Measurements from ENCODE around the gene CCIN. TPM values are rescaled to one million over a fixed set of nuclear protein-coding genes. Genes with fewer than 3 reads are reported as not detected.
A peak's percentile ranks its signal among the peaks of the same experiment; 100 is the strongest.

The CCIN gene
- total RNA-seq, 1 donor from 2014 or later: 1.9 TPM

DNA sequence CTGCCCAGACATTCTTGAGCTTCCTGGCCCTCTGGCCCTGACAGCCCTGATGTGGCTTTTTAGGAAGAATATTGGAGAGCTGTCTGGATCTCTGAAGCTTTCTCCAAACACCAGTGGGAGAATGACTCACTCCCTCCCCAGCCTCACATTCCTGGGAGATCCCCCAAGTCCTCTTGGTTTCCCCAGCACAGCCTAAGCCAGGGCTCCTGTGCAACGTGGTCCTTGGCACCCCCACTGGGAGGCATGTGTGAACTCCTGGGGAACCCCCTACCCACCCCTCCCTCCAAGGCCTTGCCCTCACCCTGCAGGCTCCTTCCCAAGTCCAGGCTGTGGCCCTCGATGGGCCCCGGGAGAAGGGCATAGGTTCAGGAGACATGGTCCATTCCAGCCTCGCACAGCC is 20.0 kb upstream of the CCIN start:
- H4K20me1 ChIP-seq (ENCODE audit: insufficient read depth, low read length): peaks cover 23% of the 10 kb centered on the region
- DNase-seq (ENCODE audit: low read depth): peak; percentile 86
- peak overlapping the region; percentile 43 for H3K4me3 ChIP-seq (ENCODE audit: insufficient read depth, low read depth, low read length)
- TF ChIP-seq CTCF (IDR thresholded peaks at IDR 0.05; ENCODE audit: insufficient read depth, low read depth, low read length) (no peak), EZH2 (IDR thresholded peaks at IDR 0.05; ENCODE audit: insufficient read depth, low read length) (no peak)
- H3K79me2 ChIP-seq (ENCODE audit: insufficient read depth, low read length): peaks cover 14% of the 10 kb centered on the region
- H3K4me2 ChIP-seq (ENCODE audit: low read length): peak overlapping the region; percentile 82
- H3K27ac ChIP-seq (ENCODE audit: low read depth, low read length): peak overlapping the region; percentile 92
- peak overlapping the region; percentile 20 for H3K4me3 Mint-ChIP-seq (ENCODE audit: unreplicated experiment)
- peaks cover 43% of the 10 kb centered on the region for H3K4me1 ChIP-seq (ENCODE audit: insufficient read depth, low read length)
- peak overlapping the region; percentile 93 for H3K27ac Mint-ChIP-seq (ENCODE audit: unreplicated experiment)
- H3K9ac ChIP-seq (ENCODE audit: low read length): peak overlapping the region; percentile 68
- H3K36me3 Mint-ChIP-seq (ENCODE audit: low read depth, unreplicated experiment): peaks cover 39% of the 10 kb centered on the region
- no peaks in the 10 kb centered on the region for H3K36me3 ChIP-seq (ENCODE audit: insufficient read depth, low read length)
- H3K27me3 Mint-ChIP-seq (ENCODE audit: low read depth, unreplicated experiment): no peaks in the 10 kb centered on the region
- H3K9me3 ChIP-seq (ENCODE audit: insufficient read depth, low read depth, low read length): no peaks in the 10 kb centered on the region
- no peak overlapping the region for H2AFZ ChIP-seq (ENCODE audit: low read depth, low read length)
- H3K27me3 ChIP-seq (ENCODE audit: insufficient read depth, low read length): no peaks in the 10 kb centered on the region
- peaks cover 13% of the 10 kb centered on the region for H3K9me3 Mint-ChIP-seq (ENCODE audit: unreplicated experiment)
- no peak for FAIRE-seq
- peaks cover 55% of the 10 kb centered on the region for H3K4me1 Mint-ChIP-seq (ENCODE audit: low read depth, unreplicated experiment)

GRCh38 chr9:36150574-36151315 is 18.4 kb upstream of the CCIN start:
- DNase-seq (ENCODE audit: low read depth) (peak; percentile 50), FAIRE-seq (no peak)
- H3K9me3 Mint-ChIP-seq (ENCODE audit: unreplicated experiment): peaks cover 9% of the 10 kb centered on the region
- peaks cover under 1% of the 10 kb centered on the region for H3K79me2 ChIP-seq (ENCODE audit: insufficient read depth, low read length)
- peaks cover 30% of the 10 kb centered on the region for H3K36me3 Mint-ChIP-seq (ENCODE audit: low read depth, unreplicated experiment)
- no peak overlapping the region for H2AFZ ChIP-seq (ENCODE audit: low read depth, low read length)
- H3K36me3 ChIP-seq (ENCODE audit: insufficient read depth, low read length): no peaks in the 10 kb centered on the region
- H3K4me2 ChIP-seq (ENCODE audit: low read length): peak overlapping the region; percentile 67
- H3K4me1 Mint-ChIP-seq (ENCODE audit: low read depth, unreplicated experiment): peaks cover 60% of the 10 kb centered on the region
- H3K27me3 ChIP-seq (ENCODE audit: insufficient read depth, low read length): no peaks in the 10 kb centered on the region
- TF ChIP-seq CTCF (IDR thresholded peaks at IDR 0.05; ENCODE audit: insufficient read depth, low read depth, low read length) (no peak), EZH2 (IDR thresholded peaks at IDR 0.05; ENCODE audit: insufficient read depth, low read length) (no peak)
- H3K4me3 ChIP-seq (ENCODE audit: insufficient read depth, low read depth, low read length): no peak overlapping the region
- no peak overlapping the region for H3K9ac ChIP-seq (ENCODE audit: low read length)
- peak overlapping the region; percentile 38 for H3K27ac ChIP-seq (ENCODE audit: low read depth, low read length)
- peaks cover 14% of the 10 kb centered on the region for H4K20me1 ChIP-seq (ENCODE audit: insufficient read depth, low read length)
- peaks cover 53% of the 10 kb centered on the region for H3K4me1 ChIP-seq (ENCODE audit: insufficient read depth, low read length)
- H3K27me3 Mint-ChIP-seq (ENCODE audit: low read depth, unreplicated experiment): no peaks in the 10 kb centered on the region
- H3K4me3 Mint-ChIP-seq (ENCODE audit: unreplicated experiment): peak overlapping the region; percentile 31
- H3K9me3 ChIP-seq (ENCODE audit: insufficient read depth, low read depth, low read length): no peaks in the 10 kb centered on the region
- H3K27ac Mint-ChIP-seq (ENCODE audit: unreplicated experiment): peak overlapping the region; percentile 93

All from astrocyte (in vitro differentiated cells and primary cell).